ENCODE data around the gene SIRPB2. TPM values are rescaled to one million over a fixed set of nuclear protein-coding genes. Genes with fewer than 3 reads are reported as not detected.
"Not testable (repeated sequence)": the region's sequence is repeated elsewhere in the genome, so short reads cannot be mapped to it uniquely, and the experiment has no call there.

The SIRPB2 gene
- total RNA-seq, 4 donors from 2014 or later = 0.94 to 6.2 (median 1.5) TPM

DNA sequence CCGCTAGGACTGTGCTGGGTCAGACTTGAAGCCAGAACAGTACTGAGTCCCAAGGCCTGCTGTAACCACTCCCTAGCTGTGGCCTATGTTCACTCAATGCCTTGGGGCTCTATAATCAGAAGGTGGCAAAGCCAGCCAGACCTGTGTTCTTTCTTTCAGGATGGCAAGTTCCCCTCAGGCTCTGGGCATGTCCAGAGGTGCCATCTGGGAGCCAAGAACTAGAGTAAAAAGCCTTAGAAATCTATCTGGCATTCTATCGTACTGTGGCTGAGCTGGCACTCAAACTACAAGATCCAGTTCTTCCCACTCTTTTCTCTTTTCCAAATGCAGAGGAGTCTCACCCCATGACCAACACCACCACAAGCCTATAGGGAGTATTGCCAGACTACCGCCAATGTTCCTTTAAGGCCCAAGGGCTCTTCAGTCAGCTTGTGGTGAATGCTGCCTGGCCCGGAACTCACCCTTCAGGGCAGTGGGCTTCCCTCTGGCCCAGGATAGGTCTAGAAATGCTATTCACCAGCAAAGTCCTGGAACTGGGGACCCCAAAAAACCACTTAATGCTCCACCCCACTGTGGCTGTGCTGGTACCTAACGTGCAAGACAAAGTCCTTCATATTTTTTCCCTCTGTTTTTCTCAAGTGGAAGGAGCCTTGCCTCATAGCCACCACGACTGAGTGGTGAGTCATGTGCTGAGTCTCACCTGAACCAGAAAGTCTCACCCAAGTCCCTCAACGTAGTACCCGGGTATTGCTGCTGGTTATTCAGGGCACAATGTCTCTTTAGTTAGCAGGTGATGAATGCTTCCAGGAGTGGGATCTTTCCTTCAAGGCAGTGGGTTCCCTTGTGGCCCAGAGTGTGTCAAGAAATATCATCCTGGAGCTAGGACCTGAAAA lies 8.6 kb upstream of the SIRPB2 start:
- peaks cover 0 to 3% (median 0%) of the 10 kb centered on the region in 3 donors for H3K27me3 ChIP-seq
- ATAC-seq (no peak), DNase-seq (no peak)
- intact Hi-C loops (cut with DNase I; ENCODE audit: low total_unique reads) = no loop called here
- TF ChIP-seq POLR2A (IDR thresholded peaks at IDR 0.05) = no peak
- TF ChIP-seq, protein P1, sequence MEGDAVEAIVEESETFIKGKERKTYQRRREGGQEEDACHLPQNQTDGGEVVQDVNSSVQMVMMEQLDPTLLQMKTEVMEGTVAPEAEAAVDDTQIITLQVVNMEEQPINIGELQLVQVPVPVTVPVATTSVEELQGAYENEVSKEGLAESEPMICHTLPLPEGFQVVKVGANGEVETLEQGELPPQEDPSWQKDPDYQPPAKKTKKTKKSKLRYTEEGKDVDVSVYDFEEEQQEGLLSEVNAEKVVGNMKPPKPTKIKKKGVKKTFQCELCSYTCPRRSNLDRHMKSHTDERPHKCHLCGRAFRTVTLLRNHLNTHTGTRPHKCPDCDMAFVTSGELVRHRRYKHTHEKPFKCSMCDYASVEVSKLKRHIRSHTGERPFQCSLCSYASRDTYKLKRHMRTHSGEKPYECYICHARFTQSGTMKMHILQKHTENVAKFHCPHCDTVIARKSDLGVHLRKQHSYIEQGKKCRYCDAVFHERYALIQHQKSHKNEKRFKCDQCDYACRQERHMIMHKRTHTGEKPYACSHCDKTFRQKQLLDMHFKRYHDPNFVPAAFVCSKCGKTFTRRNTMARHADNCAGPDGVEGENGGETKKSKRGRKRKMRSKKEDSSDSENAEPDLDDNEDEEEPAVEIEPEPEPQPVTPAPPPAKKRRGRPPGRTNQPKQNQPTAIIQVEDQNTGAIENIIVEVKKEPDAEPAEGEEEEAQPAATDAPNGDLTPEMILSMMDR (IDR thresholded peaks at IDR 0.05 in 4 of 5, conservative IDR thresholded peaks at IDR 0.05 in 1 of 5) = no peak
- H3K36me3 ChIP-seq = no peaks in the 10 kb centered on the region
- in situ Hi-C loops (cut with MboI; ENCODE audit: low sequenced_read_pairs in 4 of 4) = no loop called here
- H3K9me3 ChIP-seq = no peaks in the 10 kb centered on the region
- H3K27ac ChIP-seq = no peak overlapping the region
- no peak overlapping the region for H3K4me3 ChIP-seq
- no peaks in the 10 kb centered on the region for H3K4me1 ChIP-seq

DNA sequence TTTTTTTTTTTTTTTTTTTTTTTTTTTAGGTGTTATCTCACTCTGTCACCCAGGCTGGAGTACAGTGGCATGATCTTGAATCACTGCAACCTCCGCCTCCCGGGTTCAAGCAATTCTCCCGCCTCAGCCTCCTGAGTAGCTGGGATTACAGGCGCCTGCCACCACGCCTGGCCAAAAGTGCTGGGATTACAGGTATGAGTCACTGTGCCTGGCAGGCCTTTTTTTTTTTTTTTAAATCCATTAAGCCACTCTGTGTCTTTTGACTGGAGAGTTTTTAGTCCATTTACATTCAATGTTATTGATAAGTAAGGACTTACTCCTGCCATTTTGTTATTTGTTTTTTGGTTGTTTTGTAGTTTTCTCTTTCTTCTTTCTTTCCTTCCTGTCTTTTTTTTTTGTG lies 6.2 kb upstream of the SIRPB2 start:
- intact Hi-C loops (cut with DNase I; ENCODE audit: low total_unique reads); ATAC-seq; H3K9me3 ChIP-seq: not testable (repeated sequence)

DNA sequence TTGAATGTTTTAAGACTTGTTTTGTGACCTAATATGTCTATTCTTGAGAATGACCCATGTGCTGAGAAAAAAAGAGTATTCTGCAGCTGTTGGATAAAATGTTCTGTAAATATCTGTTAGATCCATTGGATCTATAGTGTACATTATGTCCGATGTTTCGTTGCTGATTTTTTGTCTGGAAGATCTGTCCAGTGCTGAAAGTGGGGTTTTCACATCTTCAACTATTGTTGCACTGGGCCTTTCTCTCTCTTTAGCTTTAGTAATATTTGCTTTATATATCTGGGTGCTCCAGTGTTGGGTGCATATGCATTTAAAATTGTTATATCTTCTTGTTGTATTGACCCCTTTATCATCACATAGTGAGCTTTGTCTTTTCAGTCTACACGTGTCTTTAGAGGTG lies 5.7 kb upstream of the SIRPB2 start:
- Histone ChIP-seq H3K36me3 (no peaks in the 10 kb centered on the region), H3K4me1 (no peaks in the 10 kb centered on the region), H3K27ac (no peak overlapping the region), H3K27me3 (peaks cover 0 to 3% (median 0%) of the 10 kb centered on the region in 3 donors), H3K4me3 (no peak overlapping the region), H3K9me3 (no peaks in the 10 kb centered on the region)
- TF ChIP-seq, protein P1 (IDR thresholded peaks at IDR 0.05 in 4 of 5, conservative IDR thresholded peaks at IDR 0.05 in 1 of 5) = no peak
- TF ChIP-seq POLR2A (IDR thresholded peaks at IDR 0.05) = no peak
- DNase-seq (no peak), ATAC-seq (no peak)
- in situ Hi-C loops (cut with MboI; ENCODE audit: low sequenced_read_pairs in 4 of 4) (no loop called here), intact Hi-C loops (cut with DNase I; ENCODE audit: low total_unique reads) (no loop called here)

More for the DNA sequence above, 6.2 kb upstream of the SIRPB2 start:
- H3K4me3 ChIP-seq; DNase-seq; H3K4me1 ChIP-seq; H3K27ac ChIP-seq; H3K27me3 ChIP-seq; H3K36me3 ChIP-seq; in situ Hi-C loops (cut with MboI; ENCODE audit: low sequenced_read_pairs in 4 of 4): not testable (repeated sequence)

GRCh38 chr20:1494436-1494835 lies 3.2 kb upstream of the SIRPB2 start:
- H3K36me3 ChIP-seq = no peaks in the 10 kb centered on the region
- no peak overlapping the region for H3K27ac ChIP-seq
- H3K4me3 ChIP-seq = no peak overlapping the region
- no peak for ATAC-seq
- in situ Hi-C loops (cut with MboI; ENCODE audit: low sequenced_read_pairs in 4 of 4) (no loop called here), intact Hi-C loops (cut with DNase I; ENCODE audit: low total_unique reads) (no loop called here)
- no peak for DNase-seq
- peaks cover 0 to 3% (median 0%) of the 10 kb centered on the region in 3 donors for H3K27me3 ChIP-seq
- no peaks in the 10 kb centered on the region for H3K4me1 ChIP-seq
- no peaks in the 10 kb centered on the region for H3K9me3 ChIP-seq
- TF ChIP-seq, protein P1 (IDR thresholded peaks at IDR 0.05 in 4 of 5, conservative IDR thresholded peaks at IDR 0.05 in 1 of 5) = no peak
- TF ChIP-seq POLR2A (IDR thresholded peaks at IDR 0.05) = no peak

- Histone ChIP-seq H3K4me1 (no peaks in the 10 kb centered on the region), H3K36me3 (no peaks in the 10 kb centered on the region), H3K27me3 (peaks cover 0 to 3% (median 0%) of the 10 kb centered on the region in 3 donors), H3K27ac (no peak overlapping the region), H3K9me3 (no peaks in the 10 kb centered on the region), H3K4me3 (no peak overlapping the region)
- ATAC-seq = no peak
- TF ChIP-seq, protein P1 (IDR thresholded peaks at IDR 0.05 in 4 of 5, conservative IDR thresholded peaks at IDR 0.05 in 1 of 5) = no peak
- no peak for DNase-seq
- in situ Hi-C loops (cut with MboI; ENCODE audit: low sequenced_read_pairs in 4 of 4) = no loop called here
- intact Hi-C loops (cut with DNase I; ENCODE audit: low total_unique reads) = no loop called here
Observed at GRCh38 chr20:1493536-1493935, 2.3 kb upstream of the SIRPB2 start.
